NCI-H510A (cell line): ENCODE measurements around the gene YWHAQ.
A peak's percentile ranks its signal among the peaks of the same experiment; 100 is the strongest.

Experiments
- DNase-seq: peaks from one replicate; lab custom pipeline; 2025; lab: John Stamatoyannopoulos, UW

YWHAQ gene

GRCh38 chr2:9630736-9631552, at the start of gene YWHAQ:
Gene YWHAQ (minus strand): TSS chr2:9630997. CDS start chr2:9630452, 545 bp downstream.
- DNase-seq: peak; percentile 98

- DNase-seq: no peak
These were observed 49.3 kb upstream of the YWHAQ start for GRCh38 chr2:9680082-9680481.

DNA sequence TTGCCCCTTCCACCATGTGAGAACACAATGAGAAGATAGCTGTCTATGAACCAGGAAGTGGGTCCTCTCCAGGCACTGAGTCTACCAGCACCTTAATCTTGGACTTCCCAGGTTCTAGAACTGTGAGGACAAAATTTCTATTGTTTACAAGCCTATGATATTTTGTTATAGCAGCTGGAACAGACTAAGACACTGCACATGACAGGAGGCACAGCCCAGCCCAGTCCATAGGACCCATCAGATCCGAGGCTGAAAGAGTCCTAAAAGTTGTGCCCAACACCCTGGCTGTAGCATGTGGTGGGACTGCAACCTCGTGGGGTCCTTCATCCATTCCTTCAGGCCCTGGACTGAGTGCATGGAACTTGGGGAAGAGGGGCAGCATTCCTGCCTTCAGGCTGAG, 48.4 kb upstream of the YWHAQ start:
- no peak for DNase-seq

DNA sequence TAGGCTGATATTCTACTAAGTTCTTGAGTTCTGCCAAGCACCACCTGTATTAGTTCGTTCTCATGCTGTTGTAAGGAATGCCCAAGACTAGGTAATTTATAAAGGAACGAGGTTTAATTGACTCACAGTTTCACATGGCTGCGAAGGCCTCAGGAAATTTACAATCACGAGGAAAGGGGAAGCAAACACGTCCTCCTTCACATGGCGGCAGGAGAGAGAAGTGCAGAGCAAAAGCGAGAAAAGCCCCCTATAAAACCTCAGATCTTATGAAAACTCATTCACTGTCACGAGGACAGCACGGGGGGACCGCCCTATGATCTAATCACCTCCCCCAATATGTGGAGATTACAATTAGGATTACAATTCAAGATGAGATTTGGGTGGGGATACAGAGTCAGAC, 47.7 kb upstream of the YWHAQ start:
- DNase-seq: no peak

GRCh38 chr2:9675415-9676351, 44.9 kb upstream of the YWHAQ start:
- no peak for DNase-seq

GRCh38 chr2:9674891-9675414, 44.2 kb upstream of the YWHAQ start:
- DNase-seq: no peak

GRCh38 chr2:9673914-9674481, 43.2 kb upstream of the YWHAQ start:
- no peak for DNase-seq

- DNase-seq: peak; percentile 86
These were observed 38.0 kb upstream of the YWHAQ start for GRCh38 chr2:9668687-9669345.

DNA sequence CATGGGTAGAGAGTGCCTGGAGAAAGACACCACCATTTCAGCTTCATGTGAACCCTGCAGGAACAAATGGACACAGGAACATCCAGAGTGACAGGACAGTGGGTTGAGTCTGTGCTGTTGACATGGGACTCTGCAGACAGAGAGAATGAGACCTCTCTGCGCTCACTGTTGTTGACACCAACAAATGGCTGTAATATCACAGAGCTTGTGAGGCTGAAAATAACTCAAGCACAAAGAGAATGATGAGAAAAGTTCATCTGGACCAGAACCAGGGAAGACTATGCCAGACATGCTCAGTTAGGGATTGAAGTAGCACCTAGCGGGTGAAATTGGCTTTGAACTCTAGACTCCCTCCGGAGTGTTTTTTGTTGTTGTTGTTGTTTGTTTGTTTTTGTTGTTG, 37.0 kb upstream of the YWHAQ start:
- DNase-seq: no peak

GRCh38 chr2:9666306-9666705, 35.5 kb upstream of the YWHAQ start:
- DNase-seq: no peak

GRCh38 chr2:9665898-9666297, 35.1 kb upstream of the YWHAQ start:
- DNase-seq: no peak

GRCh38 chr2:9664365-9664764, 33.6 kb upstream of the YWHAQ start:
- DNase-seq: no peak

DNA sequence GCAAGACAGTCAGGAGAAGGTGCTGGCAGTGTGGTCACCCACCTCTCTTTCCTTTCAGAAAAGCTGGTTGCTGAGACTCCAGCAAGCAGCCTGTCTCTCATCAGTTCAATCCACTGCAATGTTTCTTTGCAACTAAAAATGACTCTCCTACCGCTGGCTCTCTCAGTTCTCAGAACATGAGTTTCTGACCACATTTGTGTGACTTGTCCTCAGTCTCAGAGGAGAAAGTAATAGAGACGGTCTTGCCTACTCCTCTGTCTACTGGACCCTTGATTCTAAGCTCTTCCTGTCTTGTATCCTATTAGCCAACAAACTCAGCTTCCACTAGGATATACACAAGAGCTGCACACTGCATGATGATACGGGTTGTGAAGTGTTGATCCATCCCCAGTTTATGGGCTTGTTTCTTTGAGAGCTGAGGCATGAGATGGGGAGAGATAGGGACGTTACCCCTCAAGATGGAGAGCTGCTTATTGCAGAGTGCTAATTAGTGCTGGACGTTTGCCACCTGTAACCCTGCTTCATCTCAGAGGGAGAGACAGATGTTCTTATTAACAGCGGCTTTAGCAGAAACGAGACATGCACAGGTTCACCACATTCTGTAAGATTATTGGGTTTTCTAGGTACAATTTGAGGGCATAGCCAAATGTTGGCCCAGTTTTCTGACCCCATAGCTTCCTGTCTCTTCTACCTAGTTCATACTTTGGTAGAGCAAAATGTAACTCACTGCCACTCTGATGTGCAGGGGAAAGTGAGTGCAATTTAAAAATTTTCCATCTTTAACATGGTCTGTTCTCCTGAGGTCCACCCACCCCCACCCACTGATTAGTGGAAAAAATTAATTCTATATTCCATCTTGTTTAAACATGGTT, 32.4 kb upstream of the YWHAQ start:
- no peak for DNase-seq

GRCh38 chr2:9661261-9661660, 30.5 kb upstream of the YWHAQ start:
- DNase-seq: no peak

GRCh38 chr2:9660781-9661180, 30.0 kb upstream of the YWHAQ start:
- no peak for DNase-seq

DNA sequence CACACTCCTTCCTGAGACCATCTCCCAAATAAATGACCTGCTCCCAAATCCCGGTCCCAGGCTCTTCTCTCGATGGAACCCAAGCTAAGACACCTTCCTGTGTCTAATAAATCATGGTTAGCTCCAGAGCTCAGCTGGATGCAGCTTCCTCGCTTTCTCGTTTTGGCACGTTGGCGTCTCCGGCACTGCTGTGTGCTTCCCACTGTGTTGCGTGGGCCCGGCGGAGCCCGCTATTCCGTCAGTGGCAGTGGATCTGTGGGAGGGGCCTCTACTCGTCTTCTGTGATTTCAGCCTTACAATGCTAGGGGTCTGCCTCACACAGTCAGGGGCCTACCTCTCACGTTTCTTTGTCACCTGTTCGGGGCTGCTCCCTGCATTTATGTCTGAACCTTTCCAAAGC, 29.4 kb upstream of the YWHAQ start:
- no peak for DNase-seq

- peak; percentile 57 for DNase-seq
These were observed 28.2 kb upstream of the YWHAQ start for GRCh38 chr2:9658972-9659371.

DNA sequence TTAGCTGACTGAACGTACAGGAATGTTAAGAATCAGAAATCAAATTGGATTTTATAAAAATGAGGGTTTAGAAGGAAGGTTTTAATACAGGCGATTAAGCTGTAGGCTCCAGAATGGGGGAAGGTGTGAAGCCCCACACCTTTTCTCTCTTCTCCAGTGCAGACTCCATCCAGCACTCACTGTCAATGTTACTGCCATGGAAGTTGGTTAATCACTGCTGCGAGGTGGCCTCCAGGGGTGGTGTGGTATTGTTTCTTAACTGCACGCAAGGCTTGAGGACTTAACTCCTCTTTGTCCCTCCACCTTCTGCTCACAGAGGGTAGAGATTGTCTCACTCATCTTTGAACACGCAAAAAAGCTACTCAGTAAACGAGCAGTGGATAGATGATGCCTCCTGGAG, 26.9 kb upstream of the YWHAQ start:
- DNase-seq: no peak

DNA sequence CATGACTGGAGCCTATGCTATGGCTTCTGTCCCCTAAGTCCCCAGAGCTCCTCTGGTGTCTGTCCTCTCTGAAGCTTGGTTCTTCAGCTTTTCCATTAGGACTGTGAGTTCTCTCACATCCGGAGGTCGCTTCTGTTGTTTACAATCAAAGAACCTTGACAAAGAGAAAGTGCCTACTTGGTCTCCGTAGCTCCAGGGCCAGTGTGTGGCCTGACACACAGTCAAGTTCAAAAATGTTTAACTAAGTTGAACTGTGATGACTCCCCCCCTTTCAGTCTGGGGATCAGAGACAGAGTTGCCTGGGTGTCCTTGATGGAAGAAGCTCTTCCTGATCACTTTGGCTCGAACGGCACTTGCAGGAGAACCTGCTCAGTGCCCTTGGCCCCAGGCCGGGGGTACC, 26.3 kb upstream of the YWHAQ start:
- DNase-seq: no peak

DNA sequence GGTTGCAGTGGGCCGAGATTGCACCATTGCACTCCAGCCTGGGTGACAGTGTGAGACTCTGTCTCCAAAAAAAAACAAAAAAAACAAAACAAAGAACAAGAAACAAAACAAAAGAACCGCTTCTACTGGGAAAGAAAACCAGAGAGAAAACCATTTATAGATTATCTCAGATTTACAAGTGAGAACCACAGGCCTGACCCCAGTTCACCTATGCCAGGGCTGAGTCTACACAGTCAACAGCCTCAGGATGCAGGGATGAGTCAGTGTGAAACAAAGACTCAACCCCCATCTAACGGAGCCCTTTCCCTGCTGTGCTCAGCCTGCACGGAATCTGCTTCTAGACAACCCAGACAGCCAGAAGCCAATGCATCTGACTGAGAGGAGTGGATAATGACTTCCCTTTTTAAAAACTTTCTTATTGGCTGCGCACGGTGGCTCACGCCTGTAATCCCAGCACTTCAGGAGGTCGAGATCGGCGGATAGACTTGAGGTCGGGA, 25.5 kb upstream of the YWHAQ start:
- DNase-seq: no peak
